ENCODE data around the gene CD80. TPM values are rescaled to one million over a fixed set of nuclear protein-coding genes. Genes with fewer than 3 reads are reported as not detected.

The CD80 gene
- total and polyA plus RNA-seq, 3 experiments from 2014 or later: 0.91 to 17.9 (median 16.8) TPM

GRCh38 chr3:119551598-119551997 is 7.8 kb downstream of the CD80 start:
- POLR2A ChIA-PET: no interaction called here
- Histone ChIP-seq H3K4me3 (ENCODE audit: low read length) (no peak overlapping the region), H3K4me1 (ENCODE audit: insufficient read depth, low read length) (no peaks in the 10 kb centered on the region), H3K27me3 (ENCODE audit: insufficient read depth, low read length, poor library complexity, severe bottlenecking) (no peaks in the 10 kb centered on the region), H3K9me3 (ENCODE audit: low read length) (no peaks in the 10 kb centered on the region), H3K36me3 (ENCODE audit: insufficient read depth, low read length) (no peaks in the 10 kb centered on the region), H3K27ac (ENCODE audit: low read depth, low read length) (no peak overlapping the region)
- CTCF ChIA-PET: interaction anchor here (1.2 kb wide), 1 partner anchor 12 kb away, joined by 3 read pairs; no protein-coding TSS in a partner anchor
- Mint-ChIP-seq H3K36me3 (no peaks in the 10 kb centered on the region), H3K27me3 (peaks cover 0 to 1% of the 10 kb centered on the region in 2 donors), H3K9me3 (no peaks in the 10 kb centered on the region), H3K4me1 (peaks cover 0 to 9% (median 0%) of the 10 kb centered on the region in 3 donors), H3K27ac (no peak overlapping the region), H3K4me3 (no peak overlapping the region)
- no peak for DNase-seq

- H3K27ac Mint-ChIP-seq: no peak overlapping the region
- H3K4me1 Mint-ChIP-seq: peaks cover 0 to 5% (median 0%) of the 10 kb centered on the region in 3 donors
- peaks cover 0 to 1% of the 10 kb centered on the region in 2 donors for H3K27me3 Mint-ChIP-seq
- no peak for DNase-seq
- Histone ChIP-seq H3K4me3 (ENCODE audit: low read length) (no peak overlapping the region), H3K9me3 (ENCODE audit: low read length) (no peaks in the 10 kb centered on the region), H3K27me3 (ENCODE audit: insufficient read depth, low read length, poor library complexity, severe bottlenecking) (no peaks in the 10 kb centered on the region), H3K27ac (ENCODE audit: low read depth, low read length) (no peak overlapping the region), H3K36me3 (ENCODE audit: insufficient read depth, low read length) (no peaks in the 10 kb centered on the region), H3K4me1 (ENCODE audit: insufficient read depth, low read length) (no peaks in the 10 kb centered on the region)
- ChIA-PET CTCF (interaction anchor here (1.0 kb wide), 1 partner anchor 10 kb away, joined by 3 read pairs; no protein-coding TSS in a partner anchor), POLR2A (no interaction called here)
- H3K36me3 Mint-ChIP-seq: no peaks in the 10 kb centered on the region
- H3K9me3 Mint-ChIP-seq: no peaks in the 10 kb centered on the region
- H3K4me3 Mint-ChIP-seq: no peak overlapping the region
These were observed 9.1 kb downstream of the CD80 start for GRCh38 chr3:119550192-119550910.

GRCh38 chr3:119548341-119548740 is 11.1 kb downstream of the CD80 start:
- H3K4me3 ChIP-seq (ENCODE audit: low read length): no peak overlapping the region
- H3K27me3 ChIP-seq (ENCODE audit: insufficient read depth, low read length, poor library complexity, severe bottlenecking): no peaks in the 10 kb centered on the region
- Mint-ChIP-seq H3K36me3 (no peaks in the 10 kb centered on the region), H3K27ac (no peak overlapping the region), H3K9me3 (no peaks in the 10 kb centered on the region), H3K4me1 (no peaks in the 10 kb centered on the region), H3K4me3 (no peak overlapping the region), H3K27me3 (no peaks in the 10 kb centered on the region)
- H3K36me3 ChIP-seq (ENCODE audit: insufficient read depth, low read length): no peaks in the 10 kb centered on the region
- no peak overlapping the region for H3K27ac ChIP-seq (ENCODE audit: low read depth, low read length)
- POLR2A ChIA-PET: no interaction called here
- DNase-seq: no peak
- no peaks in the 10 kb centered on the region for H3K9me3 ChIP-seq (ENCODE audit: low read length)
- CTCF ChIA-PET: no interaction called here
- no peaks in the 10 kb centered on the region for H3K4me1 ChIP-seq (ENCODE audit: insufficient read depth, low read length)

- no peaks in the 10 kb centered on the region for H3K9me3 ChIP-seq (ENCODE audit: low read length)
- H3K27me3 Mint-ChIP-seq: peaks cover 0 to 3% of the 10 kb centered on the region in 2 donors
- H3K4me3 ChIP-seq (ENCODE audit: low read length): no peak overlapping the region
- H3K4me1 ChIP-seq (ENCODE audit: insufficient read depth, low read length): no peaks in the 10 kb centered on the region
- H3K27me3 ChIP-seq (ENCODE audit: insufficient read depth, low read length, poor library complexity, severe bottlenecking): no peaks in the 10 kb centered on the region
- H3K4me3 Mint-ChIP-seq: no peak overlapping the region
- H3K36me3 ChIP-seq (ENCODE audit: insufficient read depth, low read length): no peaks in the 10 kb centered on the region
- H3K27ac Mint-ChIP-seq: no peak overlapping the region
- no peak for DNase-seq
- H3K4me1 Mint-ChIP-seq: no peaks in the 10 kb centered on the region
- ChIA-PET CTCF (no interaction called here), POLR2A (no interaction called here)
- no peaks in the 10 kb centered on the region for H3K9me3 Mint-ChIP-seq
- no peaks in the 10 kb centered on the region for H3K36me3 Mint-ChIP-seq
- H3K27ac ChIP-seq (ENCODE audit: low read depth, low read length): no peak overlapping the region
These were observed 12.2 kb downstream of the CD80 start for GRCh38 chr3:119547227-119547626.

DNA sequence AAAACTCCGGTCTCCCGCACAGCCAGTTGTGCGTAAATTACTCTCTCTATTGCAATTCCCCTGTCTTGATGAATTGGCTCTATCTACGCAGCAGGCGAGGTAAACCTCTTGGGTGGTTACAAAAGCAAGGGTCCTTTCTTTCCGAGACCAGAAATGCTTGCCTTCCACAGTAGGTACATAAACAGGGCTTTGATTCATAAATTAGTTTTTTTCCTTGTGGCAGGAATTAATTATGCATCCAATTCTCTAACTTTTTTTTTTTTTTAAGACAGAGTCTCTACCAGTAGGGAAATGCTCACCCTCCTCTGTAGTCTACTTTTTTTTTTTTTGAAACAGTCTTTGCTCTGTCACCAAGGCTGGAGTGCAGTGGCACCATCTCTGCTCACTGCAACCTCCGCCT is 16.3 kb downstream of the CD80 start:
- no peaks in the 10 kb centered on the region for H3K9me3 ChIP-seq (ENCODE audit: low read length)
- POLR2A ChIA-PET: no interaction called here
- Mint-ChIP-seq H3K36me3 (no peaks in the 10 kb centered on the region), H3K27me3 (peaks cover 0 to 3% of the 10 kb centered on the region in 2 donors), H3K4me1 (no peaks in the 10 kb centered on the region), H3K9me3 (no peaks in the 10 kb centered on the region), H3K27ac (no peak overlapping the region), H3K4me3 (no peak overlapping the region)
- no peaks in the 10 kb centered on the region for H3K36me3 ChIP-seq (ENCODE audit: insufficient read depth, low read length)
- no peak overlapping the region for H3K4me3 ChIP-seq (ENCODE audit: low read length)
- H3K4me1 ChIP-seq (ENCODE audit: insufficient read depth, low read length): no peaks in the 10 kb centered on the region
- H3K27ac ChIP-seq (ENCODE audit: low read depth, low read length): no peak overlapping the region
- no peaks in the 10 kb centered on the region for H3K27me3 ChIP-seq (ENCODE audit: insufficient read depth, low read length, poor library complexity, severe bottlenecking)
- CTCF ChIA-PET: interaction anchor here (0.7 to 0.8 kb wide), 2 partner anchors 14 to 23 kb away, joined by 3 read pairs; no protein-coding TSS in a partner anchor
- no peak for DNase-seq

DNA sequence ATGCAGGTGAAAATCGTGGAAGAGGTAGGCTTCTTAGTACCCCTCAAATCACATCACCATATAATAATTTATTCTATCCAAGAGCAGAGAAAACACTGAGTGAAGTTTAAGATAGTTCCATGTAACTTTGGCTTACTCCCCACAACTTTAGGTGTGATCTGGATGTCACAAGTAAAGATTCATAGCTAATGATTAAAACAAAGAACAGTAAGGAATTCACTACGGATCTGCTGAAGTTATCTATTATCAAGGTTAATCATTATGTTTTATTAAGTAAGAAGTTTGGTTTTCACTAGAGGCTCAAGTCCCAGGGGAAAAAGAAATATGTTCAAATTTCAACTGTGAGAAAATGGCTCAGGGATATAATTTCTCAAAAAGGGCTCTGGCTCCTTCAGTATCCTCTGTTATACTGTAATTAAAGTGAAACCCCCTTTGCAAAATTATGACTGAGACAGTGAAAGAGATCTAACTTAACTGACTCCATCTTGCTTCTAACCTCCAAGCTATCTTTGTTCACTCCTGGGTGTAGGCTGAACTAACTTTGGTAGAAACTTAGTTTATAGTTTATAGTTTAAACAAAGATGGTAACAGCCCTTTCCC is 17.1 kb downstream of the CD80 start:
- no peak for DNase-seq
- Histone ChIP-seq H3K27me3 (ENCODE audit: insufficient read depth, low read length, poor library complexity, severe bottlenecking) (no peaks in the 10 kb centered on the region), H3K27ac (ENCODE audit: low read depth, low read length) (no peak overlapping the region), H3K9me3 (ENCODE audit: low read length) (no peaks in the 10 kb centered on the region), H3K36me3 (ENCODE audit: insufficient read depth, low read length) (no peaks in the 10 kb centered on the region), H3K4me1 (ENCODE audit: insufficient read depth, low read length) (no peaks in the 10 kb centered on the region), H3K4me3 (ENCODE audit: low read length) (no peak overlapping the region)
- H3K36me3 Mint-ChIP-seq: no peaks in the 10 kb centered on the region
- no peak overlapping the region for H3K27ac Mint-ChIP-seq
- CTCF ChIA-PET: no interaction called here
- H3K4me3 Mint-ChIP-seq: no peak overlapping the region
- no peaks in the 10 kb centered on the region for H3K4me1 Mint-ChIP-seq
- POLR2A ChIA-PET: no interaction called here
- peaks cover 0 to 3% of the 10 kb centered on the region in 2 donors for H3K27me3 Mint-ChIP-seq
- no peaks in the 10 kb centered on the region for H3K9me3 Mint-ChIP-seq

DNA sequence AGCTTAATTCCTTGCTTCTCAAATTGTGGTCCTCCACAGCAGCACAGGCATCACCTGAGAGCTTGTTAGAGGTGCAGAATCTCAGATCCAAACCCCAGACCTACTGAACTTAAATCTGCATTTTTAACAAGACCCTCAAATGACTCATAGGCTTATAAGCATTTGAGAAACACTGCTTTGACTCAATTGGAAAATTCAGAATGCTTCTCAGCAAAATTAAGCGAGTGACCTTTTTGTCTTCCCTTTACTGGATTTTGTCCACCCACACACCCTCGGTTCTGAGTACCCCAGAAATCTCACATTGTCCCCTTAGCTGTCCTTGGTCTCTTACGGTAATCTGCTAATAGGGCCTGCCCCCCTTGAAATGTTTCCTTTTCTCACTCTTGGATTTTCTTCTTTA is 17.9 kb downstream of the CD80 start:
- H3K4me1 Mint-ChIP-seq: no peaks in the 10 kb centered on the region
- H3K36me3 Mint-ChIP-seq: no peaks in the 10 kb centered on the region
- CTCF ChIA-PET: no interaction called here

GRCh38 chr3:119538772-119539171 is 20.6 kb downstream of the CD80 start:
- Mint-ChIP-seq H3K9me3 (no peaks in the 10 kb centered on the region), H3K36me3 (no peaks in the 10 kb centered on the region), H3K4me1 (no peaks in the 10 kb centered on the region), H3K4me3 (no peak overlapping the region), H3K27me3 (peaks cover 0 to 3% of the 10 kb centered on the region in 2 donors), H3K27ac (no peak overlapping the region)
- H3K27me3 ChIP-seq (ENCODE audit: insufficient read depth, low read length, poor library complexity, severe bottlenecking): no peaks in the 10 kb centered on the region
- H3K36me3 ChIP-seq (ENCODE audit: insufficient read depth, low read length): no peaks in the 10 kb centered on the region
- no peak overlapping the region for H3K27ac ChIP-seq (ENCODE audit: low read depth, low read length)
- H3K4me1 ChIP-seq (ENCODE audit: insufficient read depth, low read length): no peaks in the 10 kb centered on the region
- no peak for DNase-seq
- CTCF ChIA-PET: no interaction called here
- H3K4me3 ChIP-seq (ENCODE audit: low read length): no peak overlapping the region
- POLR2A ChIA-PET: no interaction called here
- H3K9me3 ChIP-seq (ENCODE audit: low read length): no peaks in the 10 kb centered on the region

More for the DNA sequence above, 17.9 kb downstream of the CD80 start:
- no peak overlapping the region for H3K27ac ChIP-seq (ENCODE audit: low read depth, low read length)
- H3K36me3 ChIP-seq (ENCODE audit: insufficient read depth, low read length): no peaks in the 10 kb centered on the region
- H3K27ac Mint-ChIP-seq: no peak overlapping the region
- H3K9me3 Mint-ChIP-seq: no peaks in the 10 kb centered on the region
- no peaks in the 10 kb centered on the region for H3K9me3 ChIP-seq (ENCODE audit: low read length)
- no peak overlapping the region for H3K4me3 Mint-ChIP-seq
- POLR2A ChIA-PET: no interaction called here
- no peaks in the 10 kb centered on the region for H3K4me1 ChIP-seq (ENCODE audit: insufficient read depth, low read length)
- DNase-seq: no peak
- no peak overlapping the region for H3K4me3 ChIP-seq (ENCODE audit: low read length)
- no peaks in the 10 kb centered on the region for H3K27me3 ChIP-seq (ENCODE audit: insufficient read depth, low read length, poor library complexity, severe bottlenecking)
- H3K27me3 Mint-ChIP-seq: peaks cover 0 to 3% of the 10 kb centered on the region in 2 donors

Measured in CD8-positive, alpha-beta memory T cell (primary cell).